H1 (cell line): ENCODE data around the gene SFMBT2. TPM values are rescaled to one million over a fixed set of nuclear protein-coding genes. Genes with fewer than 3 reads are reported as not detected.

Experiments used
- TBP ChIP-seq: IDR thresholded peaks from 2 replicates; pipeline ENCODE4 v1.6.1; 2011; ENCODE audit warnings: low read depth, low read length, improper control_type of control experiment
- polyA plus RNA-seq, 7 experiments: library from polyadenylated mRNA; depleted of rRNA in 3 of 7; stranded (reverse) in 5 of 7; unstranded in 2 of 7; fragments of >200 nt in 5 of 7; fragments of 200-250 nt in 2 of 7; gene quantifications; 1 replicate in 5 of 7; 2 replicates in 1 of 7; 4 replicates in 1 of 7; pipeline versions ENCODE4 v1.2.1 to v1.2.3, GENCODE V29; 2011 to 2013; ENCODE audit warnings: missing spikeins in 2 of 7, mixed read lengths in 2 of 7
- total RNA-seq: library from RNA; stranded (reverse); fragmentation: NEBNext Ultra II Directional; extraction: Animal tissue kit (Norgen Biotek cat#: 25700); gene quantifications from 2 replicates; pipeline ENCODE4 v1.2.1, GENCODE V29; 2021

SFMBT2 gene
- total and polyA plus RNA-seq, 2 of the 8 experiments (the other 6 are each of a cell fraction or from before 2014, with no cell fraction given), result 2.9 to 11.0 TPM

GRCh38 chr10:7119325-7120015 is 291.4 kb downstream of the SFMBT2 start (continued):
- no peak for TF ChIP-seq TBP
